Measurements from ENCODE around the gene RAF1. TPM values are rescaled to one million over a fixed set of nuclear protein-coding genes. Genes with fewer than 3 reads are reported as not detected.

RAF1 gene
- total and polyA plus RNA-seq, 9 of the 15 experiments (the other 6 are each of a cell fraction or from before 2014, with no cell fraction given): 28.0 to 183 (median 85.6) TPM

DNA sequence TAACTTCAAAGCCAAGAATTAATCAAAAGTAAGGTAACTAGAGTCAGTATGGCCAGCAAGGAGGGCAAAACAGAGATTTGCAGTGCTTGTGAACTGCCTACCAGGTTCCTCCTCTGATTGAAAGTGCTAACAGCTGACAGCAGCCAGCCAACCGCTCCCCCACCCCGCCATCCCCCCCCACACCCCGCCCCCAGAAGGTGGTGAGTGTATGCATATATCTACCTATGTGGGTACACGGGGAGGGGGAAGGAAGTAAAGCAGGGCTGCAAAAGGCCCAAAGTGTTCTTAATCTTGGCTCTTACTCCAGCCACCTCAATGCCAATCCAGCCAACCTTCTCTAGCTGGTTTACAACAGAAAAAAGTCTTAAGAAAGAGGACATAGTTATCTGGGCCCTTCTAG, 50.7 kb downstream of the RAF1 start (continued):
- no peak for TF ChIP-seq MYNN (IDR thresholded peaks at IDR 0.05)
- TF ChIP-seq MYNN (CRISPR knock-in tag; IDR thresholded peaks at IDR 0.05): no peak

GRCh38 chr3:12612514-12613226, 51.2 kb downstream of the RAF1 start:
- Histone ChIP-seq H3K36me3 (ENCODE audit: control insufficient read depth, insufficient read depth, low read length) (peaks cover 85% of the 10 kb centered on the region), H3K4me3 (no peak overlapping the region), H3K27ac (ENCODE audit: extremely low read depth, low read depth, low read length) (no peak overlapping the region), H3K9me3 (replicated peaks; ENCODE audit: control insufficient read depth, insufficient read depth, low read depth, low read length) (no peaks in the 10 kb centered on the region), H3K9me1 (ENCODE audit: control insufficient read depth, insufficient read depth, low read length) (no peaks in the 10 kb centered on the region), H3K79me2 (ENCODE audit: control insufficient read depth, insufficient read depth, low read length) (peaks cover 56% of the 10 kb centered on the region), H2AFZ (ENCODE audit: low read depth, low read length) (no peak overlapping the region), H3K9ac (ENCODE audit: insufficient read depth in 1 of 2, low read depth in 2 of 2, low read length in 2 of 2) (no peak overlapping the region), H3K4me1 (replicated peaks in 1 of 2; ENCODE audit: control insufficient read depth in 2 of 2, insufficient read depth in 2 of 2, low read length in 2 of 2) (no peaks in the 10 kb centered on the region), H4K20me1 (replicated peaks; ENCODE audit: control insufficient read depth, insufficient read depth, low read length) (peaks cover 4% of the 10 kb centered on the region; the same call in 1 of the 2 replicates), H3K27me3 (ENCODE audit: control insufficient read depth in 2 of 2, insufficient read depth in 2 of 2, low read length in 2 of 2) (no peaks in the 10 kb centered on the region), H3K4me2 (ENCODE audit: insufficient read depth, low read length) (no peak overlapping the region)
- intact Hi-C loops (cut with micrococcal nuclease) (no loop called here), in situ Hi-C loops (cut with MboI) (no loop called here)
- DNase-seq (ENCODE audit: extremely low read depth in 1 of 4, low spot score in 3 of 4): no peak
- no TSS peak for BruUV-seq (replicated peaks)
- ChIA-PET POLR2A (interaction anchor here (0.6 to 1.0 kb wide), 2 partner anchors 38 to 176 kb away, joined by 4 to 5 read pairs; no protein-coding TSS in a partner anchor), CTCF (ENCODE audit: low intra/inter-chr PET ratio) (interaction anchor here (0.6 kb wide), 1 partner anchor 178 kb away, joined by 4 read pairs; no protein-coding TSS in a partner anchor)
- 80% methylated on average over 4 of the region's 6 CpGs for WGBS (ENCODE audit: insufficient coverage, low coverage, missing lambda C conversion rate)
- ATAC-seq: no peak
- no peak for FAIRE-seq
- TF ChIP-seq BRF1 (IDR thresholded peaks at IDR 0.05; ENCODE audit: borderline replicate concordance, extremely low read depth, insufficient read length) (no peak), RERE (CRISPR knock-in tag; IDR thresholded peaks at IDR 0.05; ENCODE audit: borderline replicate concordance) (no peak)
- TF ChIP-seq, protein P1, sequence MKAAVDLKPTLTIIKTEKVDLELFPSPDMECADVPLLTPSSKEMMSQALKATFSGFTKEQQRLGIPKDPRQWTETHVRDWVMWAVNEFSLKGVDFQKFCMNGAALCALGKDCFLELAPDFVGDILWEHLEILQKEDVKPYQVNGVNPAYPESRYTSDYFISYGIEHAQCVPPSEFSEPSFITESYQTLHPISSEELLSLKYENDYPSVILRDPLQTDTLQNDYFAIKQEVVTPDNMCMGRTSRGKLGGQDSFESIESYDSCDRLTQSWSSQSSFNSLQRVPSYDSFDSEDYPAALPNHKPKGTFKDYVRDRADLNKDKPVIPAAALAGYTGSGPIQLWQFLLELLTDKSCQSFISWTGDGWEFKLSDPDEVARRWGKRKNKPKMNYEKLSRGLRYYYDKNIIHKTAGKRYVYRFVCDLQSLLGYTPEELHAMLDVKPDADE (conservative IDR thresholded peaks at IDR 0.05; ENCODE audit: control insufficient read depth, low read depth, low read length): no peak

Data from K562 (cell line).